HG03571 (cell line): ENCODE measurements around the gene THBS2.
"Not testable (repeated sequence)": the region's sequence is repeated elsewhere in the genome, so short reads cannot be mapped to it uniquely, and the experiment has no call there.

ENCODE experiments used
- ATAC-seq: cut with Tn5 transposase; IDR thresholded peaks from one replicate; pipeline ENCODE4 v1.9.1; 2021; ENCODE audit not compliant: unreplicated experiment

THBS2 gene

GRCh38 chr6:169273511-169273910 lies 19.9 kb upstream of the THBS2 start:
- ATAC-seq: no peak

- no peak for ATAC-seq
Observed at GRCh38 chr6:169271877-169272216, 18.2 kb upstream of the THBS2 start.

- no peak for ATAC-seq
Observed at GRCh38 chr6:169271158-169271876, 17.7 kb upstream of the THBS2 start.

- ATAC-seq: not testable (repeated sequence)
Observed at GRCh38 chr6:169270077-169270380, 16.4 kb upstream of the THBS2 start.

GRCh38 chr6:169269180-169270076 lies 15.8 kb upstream of the THBS2 start:
- no peak for ATAC-seq

- ATAC-seq: no peak
Observed at GRCh38 chr6:169268276-169268675, 14.6 kb upstream of the THBS2 start.

GRCh38 chr6:169266746-169267591 lies 13.3 kb upstream of the THBS2 start:
- ATAC-seq: no peak

- no peak for ATAC-seq
Observed at GRCh38 chr6:169266261-169266660, 12.6 kb upstream of the THBS2 start.

GRCh38 chr6:169265486-169266131 lies 12.0 kb upstream of the THBS2 start:
- no peak for ATAC-seq

GRCh38 chr6:169263836-169264608 lies 10.4 kb upstream of the THBS2 start:
- no peak for ATAC-seq

- ATAC-seq: no peak
Observed at GRCh38 chr6:169263374-169263773, 9.7 kb upstream of the THBS2 start.

- not testable (repeated sequence) for ATAC-seq
Observed at GRCh38 chr6:169262602-169263001, 9.0 kb upstream of the THBS2 start.

GRCh38 chr6:169256518-169256917 lies 2.9 kb upstream of the THBS2 start:
- ATAC-seq: no peak

- no peak for ATAC-seq
Observed at GRCh38 chr6:169256061-169256460, 2.4 kb upstream of the THBS2 start.

- ATAC-seq: no peak
Observed at GRCh38 chr6:169255643-169256042, 2.0 kb upstream of the THBS2 start.

- no peak for ATAC-seq
Observed at GRCh38 chr6:169254456-169255316, 1.0 kb upstream of the THBS2 start.

- no peak for ATAC-seq
Observed at GRCh38 chr6:169252505-169253189, 999 bp downstream of the THBS2 start.

- no peak for ATAC-seq
Observed at GRCh38 chr6:169251822-169252504, 1.7 kb downstream of the THBS2 start.
